Measurements from ENCODE around the gene PDZRN3.
"Not testable (repeated sequence)": the region's sequence is repeated elsewhere in the genome, so short reads cannot be mapped to it uniquely, and the experiment has no call there.

The PDZRN3 gene

DNA sequence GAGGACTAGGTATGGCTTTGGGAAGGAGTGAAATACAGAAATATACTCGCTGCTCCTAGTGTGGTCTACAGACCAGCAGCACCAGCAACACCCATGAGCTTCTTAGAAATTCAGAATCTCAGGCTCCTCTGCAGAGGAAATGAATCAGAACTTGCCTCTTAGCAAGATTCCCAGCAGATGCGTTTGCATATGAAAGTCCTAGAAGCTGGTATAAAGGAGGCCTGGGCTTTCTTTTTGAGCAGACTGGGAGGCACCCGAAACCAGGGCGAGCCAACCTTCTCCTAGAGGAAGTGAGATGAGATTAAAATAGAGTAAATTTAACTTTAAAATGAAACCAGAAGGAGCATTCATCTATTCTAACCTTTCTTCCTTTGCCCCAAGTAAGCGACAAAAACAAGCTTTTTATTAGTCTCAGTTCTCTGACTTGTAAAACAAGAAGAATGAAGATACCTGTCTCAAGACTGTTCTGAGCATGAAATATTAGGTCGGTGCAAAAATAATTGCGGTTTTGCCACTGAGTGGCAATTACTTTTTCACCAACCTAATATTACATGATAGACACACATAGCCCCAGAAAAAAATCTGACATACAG is 140.0 kb downstream of the PDZRN3 start:
- no peak for DNase-seq

DNA sequence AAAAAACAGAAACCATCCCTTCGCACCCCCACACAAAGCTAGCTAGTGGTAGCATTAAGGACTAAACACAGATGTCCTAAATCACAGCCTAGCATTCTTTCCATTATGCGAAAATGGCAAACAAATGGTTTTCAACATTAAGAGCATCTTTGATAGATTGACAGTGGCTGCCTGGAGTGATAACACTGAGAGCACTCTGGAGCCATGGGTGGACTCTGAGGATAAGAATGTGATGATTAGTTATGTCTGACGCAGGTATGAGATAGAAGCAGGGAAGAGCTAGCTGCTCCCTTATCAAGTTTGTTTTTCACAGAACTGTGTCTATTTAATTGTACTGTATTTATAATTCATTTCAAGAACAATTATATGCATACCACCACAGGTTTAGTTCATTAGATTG is 142.9 kb downstream of the PDZRN3 start:
- DNase-seq: no peak

- no peak for DNase-seq
Measured at GRCh38 chr3:73480187-73480672, 144.5 kb downstream of the PDZRN3 start.

DNA sequence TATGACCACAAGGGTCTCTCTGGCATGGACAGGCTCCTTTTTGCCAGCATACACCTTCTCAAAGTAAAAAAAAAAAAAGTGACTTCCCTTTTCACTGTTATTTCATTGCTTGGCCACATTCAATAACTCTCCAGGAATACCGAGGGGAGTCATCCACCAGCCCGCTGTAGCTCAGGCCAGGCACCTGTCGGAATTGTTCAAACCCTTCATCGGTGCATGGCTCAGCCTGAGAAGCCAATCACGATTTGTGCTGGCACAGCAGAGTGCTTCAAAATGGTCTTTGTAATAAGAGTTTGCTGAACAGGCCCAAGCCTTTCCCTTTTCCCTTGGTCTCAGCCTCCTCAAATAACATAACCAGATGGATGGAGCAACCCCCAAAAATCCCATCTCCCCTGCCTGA is 145.4 kb downstream of the PDZRN3 start:
- DNase-seq: no peak

GRCh38 chr3:73478858-73479257 is 145.9 kb downstream of the PDZRN3 start:
- no peak for DNase-seq

GRCh38 chr3:73475717-73476116 is 149.0 kb downstream of the PDZRN3 start:
- DNase-seq: no peak

DNA sequence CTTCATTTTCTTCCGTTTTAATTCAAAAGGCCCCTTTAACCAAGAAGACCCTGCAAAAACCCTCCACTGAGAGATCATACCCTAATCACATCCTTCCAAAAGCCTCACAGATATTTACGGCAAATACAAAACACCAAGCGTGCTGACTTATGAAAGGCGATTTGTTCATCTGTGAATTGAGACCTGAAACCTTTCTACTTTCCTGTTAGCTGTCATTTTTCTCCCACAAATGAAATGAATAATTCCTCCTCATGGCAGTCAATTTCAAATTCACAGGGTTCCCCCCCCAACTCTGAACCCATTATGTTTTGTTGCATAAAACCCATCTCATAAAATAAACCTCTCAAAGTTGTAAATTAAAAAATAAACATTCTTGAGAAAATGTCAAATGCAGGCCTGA is 149.6 kb downstream of the PDZRN3 start:
- DNase-seq: no peak

DNA sequence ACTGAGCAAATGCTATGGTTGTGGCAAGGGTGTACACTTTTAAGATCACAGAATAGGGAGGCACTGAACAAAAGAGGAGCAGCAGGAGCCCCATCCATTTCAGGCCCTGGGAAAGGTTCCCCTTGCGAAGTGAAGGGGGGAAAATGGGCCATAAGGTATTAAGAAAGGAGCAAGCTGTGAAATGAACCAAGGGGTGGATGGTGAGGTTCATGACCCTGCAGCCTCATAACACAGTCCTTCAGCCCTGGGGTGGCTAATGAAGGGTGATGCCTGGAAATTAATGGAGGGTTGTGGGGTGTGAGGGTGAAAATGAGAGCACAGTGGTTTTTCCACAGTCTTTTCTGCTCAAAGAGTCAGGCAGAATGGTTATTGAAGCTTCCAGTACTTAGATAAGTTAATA is 150.1 kb downstream of the PDZRN3 start:
- no peak for DNase-seq

- DNase-seq: no peak
Measured at GRCh38 chr3:73473898-73474416, 150.8 kb downstream of the PDZRN3 start.

- DNase-seq: no peak
Measured at GRCh38 chr3:73473181-73473897, 151.4 kb downstream of the PDZRN3 start.

GRCh38 chr3:73471986-73472787 is 152.6 kb downstream of the PDZRN3 start:
- no peak for DNase-seq

- no peak for DNase-seq
Measured at GRCh38 chr3:73470860-73471259, 153.9 kb downstream of the PDZRN3 start.

- no peak for DNase-seq
Measured at GRCh38 chr3:73469331-73469730, 155.4 kb downstream of the PDZRN3 start.

GRCh38 chr3:73467211-73467610 is 157.5 kb downstream of the PDZRN3 start:
- no peak for DNase-seq

GRCh38 chr3:73465926-73466325 is 158.8 kb downstream of the PDZRN3 start:
- DNase-seq: no peak

DNA sequence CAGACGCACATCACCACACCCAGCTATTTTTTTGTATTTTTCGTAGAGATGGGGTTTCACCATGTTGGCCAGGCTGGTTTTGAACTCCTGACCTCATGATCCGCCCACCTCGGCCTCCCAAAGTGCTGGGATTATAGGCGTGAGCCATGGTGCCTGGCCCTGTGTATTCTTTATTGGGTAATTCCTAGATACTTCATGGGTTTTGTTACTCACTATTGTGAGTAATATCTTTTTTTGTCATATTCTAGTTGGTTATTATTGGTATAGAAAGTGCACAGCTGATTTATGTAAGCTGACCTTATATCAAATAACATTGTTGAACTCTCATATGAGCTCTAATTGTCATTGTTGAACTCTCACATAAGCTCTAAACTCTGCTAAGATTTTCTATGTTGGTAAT is 160.6 kb downstream of the PDZRN3 start:
- DNase-seq: not testable (repeated sequence)

GRCh38 chr3:73461547-73461946 is 163.2 kb downstream of the PDZRN3 start:
- DNase-seq: no peak

DNA sequence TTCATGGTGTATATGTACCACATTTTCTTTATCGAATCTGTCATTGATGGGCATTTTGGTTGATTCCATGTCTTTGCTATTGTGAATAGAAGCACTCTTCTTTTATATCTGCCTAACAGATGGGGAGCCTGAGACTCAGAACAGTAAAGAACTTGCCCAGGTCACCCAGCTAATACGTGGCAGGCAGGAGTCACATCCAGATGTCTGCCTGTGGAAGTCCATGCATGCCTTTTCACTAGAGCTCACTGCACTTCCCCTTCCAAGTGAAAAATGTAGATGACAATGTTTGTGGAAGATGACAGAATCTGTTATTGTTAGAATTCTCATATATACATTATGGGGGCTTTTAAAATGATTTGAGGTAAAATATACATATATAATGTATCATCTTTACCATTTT is 165.0 kb downstream of the PDZRN3 start:
- DNase-seq: no peak

DNA sequence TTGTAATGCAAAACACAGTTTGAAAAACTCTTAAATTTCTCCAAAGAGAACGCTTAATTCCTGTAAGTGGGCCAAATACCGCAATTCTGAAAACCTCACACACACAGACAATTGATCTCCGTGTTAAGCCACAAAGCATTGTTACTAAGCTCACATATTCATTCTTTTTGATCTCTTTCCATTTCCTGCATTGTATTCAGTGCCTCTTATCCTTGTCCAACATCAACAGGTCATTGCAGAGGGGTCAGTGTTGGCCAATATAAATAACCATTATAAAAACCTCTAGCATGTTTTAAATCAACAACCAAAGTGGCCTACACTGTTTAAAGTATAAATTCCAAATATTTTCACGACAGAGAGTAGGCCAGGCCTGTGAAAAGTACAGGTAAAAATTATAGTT is 171.1 kb downstream of the PDZRN3 start:
- DNase-seq: no peak

DNA sequence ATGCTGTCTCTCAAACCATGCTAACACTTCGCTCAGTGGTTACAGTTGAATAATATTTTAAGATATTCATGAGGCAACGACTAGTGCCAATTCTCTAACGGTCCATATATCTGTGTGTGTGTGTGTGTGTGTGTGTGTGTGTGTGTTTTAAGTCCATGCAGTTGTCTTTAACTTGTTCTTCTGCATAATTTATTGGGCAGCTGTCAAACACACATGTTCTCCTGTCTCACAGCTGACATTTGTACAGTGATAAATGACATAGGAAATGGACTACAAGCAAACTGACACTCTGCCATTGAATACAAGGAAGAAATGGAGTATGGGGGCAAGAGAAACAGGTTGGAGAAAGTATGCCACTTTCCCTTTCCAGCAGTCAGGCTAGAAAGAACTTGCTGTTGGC is 172.0 kb downstream of the PDZRN3 start:
- no peak for DNase-seq

GRCh38 chr3:73451301-73451944 is 173.3 kb downstream of the PDZRN3 start:
- no peak for DNase-seq

DNA sequence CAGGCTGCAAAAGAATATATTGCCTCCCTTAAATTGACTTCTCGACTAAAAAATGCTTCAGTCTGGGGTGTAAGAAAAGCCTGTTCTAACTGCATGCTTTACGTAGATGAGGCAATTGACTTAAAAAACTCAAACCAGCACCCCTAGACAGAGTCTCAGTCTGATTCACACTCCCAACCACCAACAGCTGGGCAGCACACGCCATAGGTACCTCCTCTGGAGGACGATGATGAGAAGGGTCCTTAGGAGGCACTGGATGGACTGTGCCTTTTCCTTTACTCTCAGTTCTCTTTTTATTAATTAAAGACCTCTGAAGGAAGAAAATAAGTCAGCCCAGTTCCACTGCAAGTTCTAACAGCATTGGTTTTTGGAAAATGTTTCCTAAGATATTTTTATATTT is 175.0 kb downstream of the PDZRN3 start:
- DNase-seq: no peak

DNA sequence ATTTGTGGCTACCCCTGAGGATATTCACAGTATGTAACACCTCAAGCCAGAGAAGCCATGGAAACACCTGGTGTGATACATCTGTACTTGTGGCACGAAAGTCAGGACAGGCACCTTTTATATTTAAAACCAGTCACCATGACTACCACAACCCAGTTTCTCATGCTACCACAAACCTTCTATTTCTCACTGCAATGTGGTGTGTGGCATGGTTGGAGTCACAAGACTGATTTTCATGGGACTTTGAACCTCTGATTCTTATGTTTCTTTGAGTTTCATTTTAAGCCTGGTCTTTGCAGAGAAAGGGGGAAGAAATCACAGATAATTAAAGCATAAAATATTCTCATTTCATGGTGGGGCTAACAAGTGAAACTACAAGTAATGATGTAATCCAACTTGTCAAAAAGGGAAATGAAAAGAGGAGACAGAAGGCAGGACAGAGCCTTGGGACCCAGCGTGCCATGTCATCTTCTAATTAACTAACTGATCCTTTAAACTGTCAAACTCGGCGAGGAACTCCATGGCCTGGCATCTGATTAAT is 175.9 kb downstream of the PDZRN3 start:
- DNase-seq: no peak
